Measurements from ENCODE around the gene SLIT3. TPM values are rescaled to one million over a fixed set of nuclear protein-coding genes. Genes with fewer than 3 reads are reported as not detected.

Gene SLIT3
- total RNA-seq, 1 experiment from 2014 or later, result 0.10 TPM

GRCh38 chr5:168827636-168828035, 473.3 kb downstream of the SLIT3 start:
- Histone ChIP-seq H3K4me2 (ENCODE audit: low read length) (no peak overlapping the region), H3K27ac (ENCODE audit: low read depth, low read length) (no peak overlapping the region), H3K9me3 (ENCODE audit: control insufficient read depth in 1 of 2, insufficient read depth in 1 of 2, low read depth in 1 of 2, low read length in 2 of 2) (no peaks in the 10 kb centered on the region), H3K27me3 (ENCODE audit: insufficient read depth, low read length) (peaks cover 54% of the 10 kb centered on the region), H3K36me3 (ENCODE audit: control insufficient read depth in 1 of 2, insufficient read depth in 2 of 2, low read length in 2 of 2) (no peaks in the 10 kb centered on the region), H3K4me1 (ENCODE audit: control insufficient read depth in 1 of 2, insufficient read depth in 2 of 2, low read length in 2 of 2) (no peaks in the 10 kb centered on the region), H3K79me2 (ENCODE audit: insufficient read depth, low read length) (no peaks in the 10 kb centered on the region), H4K20me1 (ENCODE audit: insufficient read depth) (no peaks in the 10 kb centered on the region), H3K9ac (ENCODE audit: low read length) (no peak overlapping the region), H3K4me3 (replicated peaks in 1 of 2; ENCODE audit: low read depth in 1 of 2, low read length in 2 of 2) (no peak overlapping the region), H2AFZ (ENCODE audit: low read depth, low read length, poor library complexity, severe bottlenecking) (no peak overlapping the region), H3K9me2 (ENCODE audit: insufficient read depth) (no peaks in the 10 kb centered on the region; the same call in 1 of the 2 replicates)
- DNase-seq (ENCODE audit: low read depth, low spot score), result no peak
- TF ChIP-seq SIN3A (IDR thresholded peaks at IDR 0.05; ENCODE audit: low read depth) (no peak), REST (IDR thresholded peaks at IDR 0.05; ENCODE audit: low read depth) (no peak), MAX (IDR thresholded peaks at IDR 0.05) (no peak), EZH2phosphoT487 (IDR thresholded peaks at IDR 0.05; ENCODE audit: borderline replicate concordance) (no peak), CTCF (IDR thresholded peaks at IDR 0.05 in 2 of 3, conservative IDR thresholded peaks at IDR 0.05 in 1 of 3; ENCODE audit: borderline replicate concordance in 1 of 3, insufficient read depth in 1 of 3, low read depth in 2 of 3, low read length in 2 of 3) (no peak)
- POLR2A ChIA-PET, result no interaction called here
- BruUV-seq (replicated peaks), result no TSS peak
- ATAC-seq, result no peak
- RAD21 ChIA-PET (ENCODE audit: low non-redundant PET in 1 of 2, low total read pairs in 2 of 2, uncharacterized antibody in 2 of 2, unreplicated experiment in 2 of 2), result no interaction called here
- CTCF ChIA-PET, result no interaction called here
- intact Hi-C loops (cut with micrococcal nuclease), result no loop called here

Measured in HCT116 (cell line).